Renal pelvis (tissue), 4 donors: Measurements from ENCODE around the gene CEND1. TPM values are rescaled to one million over a fixed set of nuclear protein-coding genes. Genes with fewer than 3 reads are reported as not detected.
"Not testable (repeated sequence)": the region's sequence is repeated elsewhere in the genome, so short reads cannot be mapped to it uniquely, and the experiment has no call there.

Experiments used
- DNase-seq: peaks from one replicate; pipeline ENCODE4 v3.0.0-alpha.2; 2013
- polyA plus RNA-seq, 3 donors: library from polyadenylated mRNA; unstranded; fragments of 120-200 nt; gene quantifications; one replicate each; pipeline ENCODE4 v1.2.1, GENCODE V29; 2013; ENCODE audit not compliant: insufficient read length in 3 of 3

Gene CEND1
- polyA plus RNA-seq, 3 donors, result 0.64 to 1.3 (median 0.83) TPM

GRCh38 chr11:765025-765801 lies 24.7 kb downstream of the CEND1 start:
- peak; percentile 46 for DNase-seq

GRCh38 chr11:764322-765024 lies 25.4 kb downstream of the CEND1 start:
- DNase-seq, result no peak

- DNase-seq, result no peak
These were observed 26.2 kb downstream of the CEND1 start for GRCh38 chr11:763549-764321.

- no peak for DNase-seq
These were observed 26.8 kb downstream of the CEND1 start for GRCh38 chr11:763073-763463.

GRCh38 chr11:762421-763072 lies 27.3 kb downstream of the CEND1 start:
- no peak for DNase-seq

GRCh38 chr11:761526-762108 lies 28.3 kb downstream of the CEND1 start:
- no peak for DNase-seq

GRCh38 chr11:760236-760635 lies 29.7 kb downstream of the CEND1 start:
- no peak for DNase-seq

- no peak for DNase-seq
These were observed 40.2 kb downstream of the CEND1 start for GRCh38 chr11:749731-750130.

- no peak for DNase-seq
These were observed 41.9 kb downstream of the CEND1 start for GRCh38 chr11:748007-748359.

GRCh38 chr11:747158-748006 lies 42.5 kb downstream of the CEND1 start, which contains the start of gene TALDO1:
Gene TALDO1, plus strand, starts transcription at chr11:747464. Its CDS starts 18 bp downstream, at chr11:747482.
- DNase-seq, result peak; percentile 90

- no peak for DNase-seq
These were observed 43.4 kb downstream of the CEND1 start for GRCh38 chr11:746289-747157.

GRCh38 chr11:745428-745827 lies 44.5 kb downstream of the CEND1 start:
- no peak for DNase-seq

- no peak for DNase-seq
These were observed 47.2 kb downstream of the CEND1 start for GRCh38 chr11:742571-743201.

- DNase-seq, result no peak
These were observed 47.7 kb downstream of the CEND1 start for GRCh38 chr11:742156-742546.

GRCh38 chr11:737899-738298 lies 52.0 kb downstream of the CEND1 start:
- not testable (repeated sequence) for DNase-seq

- DNase-seq, result no peak
These were observed 52.5 kb downstream of the CEND1 start for GRCh38 chr11:737366-737765.
